ENCODE data around the gene GADD45B.

DNA sequence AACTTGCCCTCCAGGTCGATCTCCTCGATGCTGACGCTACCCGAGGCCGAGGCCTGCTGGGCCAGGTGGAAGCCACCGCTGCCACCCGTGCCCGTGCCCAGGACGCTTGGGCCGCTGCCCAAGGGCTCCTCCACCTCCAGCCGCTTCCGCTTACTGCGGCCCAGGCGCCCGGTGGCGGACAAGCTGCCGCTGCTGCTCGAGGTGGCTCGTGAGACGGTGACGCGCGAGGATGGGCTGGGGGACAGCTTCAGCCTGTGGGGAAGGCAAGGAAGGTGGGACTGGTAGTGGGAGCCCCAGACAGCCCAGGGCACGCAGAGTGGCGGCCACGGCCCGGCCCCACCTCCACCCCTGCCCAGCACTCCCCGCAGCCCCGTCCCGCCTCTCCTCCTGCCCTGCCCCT lies 42.1 kb upstream of the GADD45B start:
- TF ChIP-seq, protein P1, sequence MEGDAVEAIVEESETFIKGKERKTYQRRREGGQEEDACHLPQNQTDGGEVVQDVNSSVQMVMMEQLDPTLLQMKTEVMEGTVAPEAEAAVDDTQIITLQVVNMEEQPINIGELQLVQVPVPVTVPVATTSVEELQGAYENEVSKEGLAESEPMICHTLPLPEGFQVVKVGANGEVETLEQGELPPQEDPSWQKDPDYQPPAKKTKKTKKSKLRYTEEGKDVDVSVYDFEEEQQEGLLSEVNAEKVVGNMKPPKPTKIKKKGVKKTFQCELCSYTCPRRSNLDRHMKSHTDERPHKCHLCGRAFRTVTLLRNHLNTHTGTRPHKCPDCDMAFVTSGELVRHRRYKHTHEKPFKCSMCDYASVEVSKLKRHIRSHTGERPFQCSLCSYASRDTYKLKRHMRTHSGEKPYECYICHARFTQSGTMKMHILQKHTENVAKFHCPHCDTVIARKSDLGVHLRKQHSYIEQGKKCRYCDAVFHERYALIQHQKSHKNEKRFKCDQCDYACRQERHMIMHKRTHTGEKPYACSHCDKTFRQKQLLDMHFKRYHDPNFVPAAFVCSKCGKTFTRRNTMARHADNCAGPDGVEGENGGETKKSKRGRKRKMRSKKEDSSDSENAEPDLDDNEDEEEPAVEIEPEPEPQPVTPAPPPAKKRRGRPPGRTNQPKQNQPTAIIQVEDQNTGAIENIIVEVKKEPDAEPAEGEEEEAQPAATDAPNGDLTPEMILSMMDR (IDR thresholded peaks at IDR 0.05): no peak
- TF ChIP-seq EP300 (IDR thresholded peaks at IDR 0.05): no peak
